GM19372 (cell line): ENCODE results near the gene TAS2R5.
A peak's percentile ranks its signal among the peaks of the same experiment; 100 is the strongest.
"Not testable (repeated sequence)": the region's sequence is repeated elsewhere in the genome, so short reads cannot be mapped to it uniquely, and the experiment has no call there.

Source experiments
- ATAC-seq: cut with Tn5 transposase; IDR thresholded peaks from one replicate; pipeline ENCODE4 v1.9.1; 2021; ENCODE audit warnings: mild to moderate bottlenecking, low read depth, moderate library complexity; ENCODE audit not compliant: unreplicated experiment

The TAS2R5 gene

GRCh38 chr7:141789917-141790316 is at the start of gene TAS2R5:
Gene TAS2R5 (plus strand): TSS chr7:141790217. CDS start chr7:141790362, 145 bp downstream.
- ATAC-seq: no peak

- ATAC-seq: no peak
These were observed 47.8 kb upstream of the TAS2R5 start for GRCh38 chr7:141742229-141742628.

GRCh38 chr7:141744131-141744530 is 45.9 kb upstream of the TAS2R5 start:
- ATAC-seq: no peak

- ATAC-seq: no peak
These were observed 41.6 kb upstream of the TAS2R5 start for GRCh38 chr7:141748396-141748795.

GRCh38 chr7:141751904-141752303 is 38.1 kb upstream of the TAS2R5 start:
- not testable (repeated sequence) for ATAC-seq

GRCh38 chr7:141752634-141753033 is 37.4 kb upstream of the TAS2R5 start:
- no peak for ATAC-seq

- no peak for ATAC-seq
These were observed 35.1 kb upstream of the TAS2R5 start for GRCh38 chr7:141754939-141755338.

GRCh38 chr7:141763797-141764196 is 26.2 kb upstream of the TAS2R5 start, which contains the start of gene TAS2R3:
Gene TAS2R3 (plus strand): TSS chr7:141764097. CDS start chr7:141764159, 62 bp downstream.
- ATAC-seq: no peak

GRCh38 chr7:141770083-141770583 is 19.9 kb upstream of the TAS2R5 start:
- not testable (repeated sequence) for ATAC-seq

- ATAC-seq: no peak
These were observed 13.6 kb upstream of the TAS2R5 start, which contains the start of gene TAS2R4 for GRCh38 chr7:141776374-141776773. Gene TAS2R4 (plus strand): TSS chr7:141776674. CDS start chr7:141778489, 1,815 bp downstream.

GRCh38 chr7:141785706-141786552 is 4.1 kb upstream of the TAS2R5 start:
- peak; percentile 82 for ATAC-seq

- ATAC-seq: no peak
These were observed 1.7 kb upstream of the TAS2R5 start for GRCh38 chr7:141788296-141788695.

GRCh38 chr7:141792526-141792925 is 2.5 kb downstream of the TAS2R5 start:
- ATAC-seq: no peak

- no peak for ATAC-seq
These were observed 30.1 kb downstream of the TAS2R5 start for GRCh38 chr7:141820067-141820466.

- not testable (repeated sequence) for ATAC-seq
These were observed 32.4 kb downstream of the TAS2R5 start for GRCh38 chr7:141822432-141822831.

GRCh38 chr7:141837683-141838082 is 47.7 kb downstream of the TAS2R5 start:
- ATAC-seq: no peak

GRCh38 chr7:141838581-141838980 is 48.6 kb downstream of the TAS2R5 start:
- ATAC-seq: no peak

- ATAC-seq: no peak
These were observed 49.2 kb downstream of the TAS2R5 start for GRCh38 chr7:141839256-141839655.

GRCh38 chr7:141840708-141841107 is 50.7 kb downstream of the TAS2R5 start:
- no peak for ATAC-seq
